Stimulated activated CD4-positive, alpha-beta T cell treated with anti-CD3 and anti-CD28 coated beads, Interleukin-15, amount 100 ng/mL, for 24 hours (primary cell): ENCODE data around the gene LCN12.

Experiments used
- DNase-seq: peaks from one replicate; pipeline ENCODE4 v3.0.0-alpha.2; 2020

Gene LCN12

GRCh38 chr9:136945333-136946227 lies 6.5 kb upstream of the LCN12 start:
- DNase-seq: no peak

- no peak for DNase-seq
Measured at GRCh38 chr9:136946228-136947027, 5.6 kb upstream of the LCN12 start.

- no peak for DNase-seq
Measured at GRCh38 chr9:136947028-136947891, 4.8 kb upstream of the LCN12 start.

- DNase-seq: no peak
Measured at GRCh38 chr9:136947955-136948510, 4.0 kb upstream of the LCN12 start.

GRCh38 chr9:136949239-136949816 lies 2.7 kb upstream of the LCN12 start:
- DNase-seq: peak; percentile 31

- peak; percentile 98 for DNase-seq
Measured at GRCh38 chr9:136949817-136950655, 2.0 kb upstream of the LCN12 start.

GRCh38 chr9:136950656-136951276 lies 1.3 kb upstream of the LCN12 start:
- no peak for DNase-seq

GRCh38 chr9:136952321-136952850 lies 313 bp downstream of the LCN12 start:
- no peak for DNase-seq

GRCh38 chr9:136952876-136953770 lies 1.1 kb downstream of the LCN12 start:
- DNase-seq: no peak

GRCh38 chr9:136953771-136954269 lies 1.7 kb downstream of the LCN12 start:
- DNase-seq: no peak

GRCh38 chr9:136954270-136955083 lies 2.4 kb downstream of the LCN12 start:
- no peak for DNase-seq

- DNase-seq: no peak
Measured at GRCh38 chr9:136955202-136955942, 3.3 kb downstream of the LCN12 start.

GRCh38 chr9:136955943-136956335 lies 3.9 kb downstream of the LCN12 start:
- no peak for DNase-seq

- no peak for DNase-seq
Measured at GRCh38 chr9:136956604-136957003, 4.5 kb downstream of the LCN12 start.

GRCh38 chr9:136957461-136957860 lies 5.4 kb downstream of the LCN12 start:
- DNase-seq: no peak

GRCh38 chr9:136957901-136958300 lies 5.8 kb downstream of the LCN12 start:
- no peak for DNase-seq

- no peak for DNase-seq
Measured at GRCh38 chr9:136958473-136958872, 6.4 kb downstream of the LCN12 start.
